K562 (cell line): ENCODE results near the gene ABCA7. TPM values are rescaled to one million over a fixed set of nuclear protein-coding genes. Genes with fewer than 3 reads are reported as not detected.

ENCODE experiments used
- E2F1 ChIP-seq: sonication (generic); formaldehyde crosslinking; IDR thresholded peaks from 2 replicates; pipeline ENCODE4 v1.8.1; 2023; ENCODE audit warnings: mild to moderate bottlenecking, missing genetic modification reagents, moderate library complexity
- FOXK1 ChIP-seq: sonication (generic); formaldehyde crosslinking; IDR thresholded peaks from 2 replicates; pipeline ENCODE4 v1.8.0; 2022; ENCODE audit warnings: missing genetic modification reagents, mild to moderate bottlenecking, borderline replicate concordance
- GTF2A2 ChIP-seq: IDR thresholded peaks from 2 replicates; pipeline ENCODE4 v1.6.1; 2016; ENCODE audit warnings: mild to moderate bottlenecking, missing genetic modification characterization, missing compliant biosample characterization
- JUND ChIP-seq, 2 experiments: IDR thresholded peaks; 2 replicates in 1 of 2; 3 replicates in 1 of 2; pipeline ENCODE4 v1.6.1; 2011; ENCODE audit warnings: borderline replicate concordance in 2 of 2, low read depth in 2 of 2, low read length in 2 of 2, improper control_type of control experiment in 1 of 2, missing biosample characterization in 1 of 2, missing genetic modification characterization in 1 of 2, missing genetic modification reagents in 1 of 2
- SRSF7 ChIP-seq: fragments of 200-400 bp; formaldehyde crosslinking; optimal IDR thresholded peaks from 2 replicates; pipeline ENCODE3; 2017; ENCODE audit warnings: mild to moderate bottlenecking, low read depth, low read length
- ZNF3 ChIP-seq: fragments of 250-450 bp; sonication (Bioruptor Pico); IDR thresholded peaks from 2 replicates; pipeline ENCODE4 v1.5.0; 2021; ENCODE audit warnings: mild to moderate bottlenecking, moderate library complexity
- ZNF324 ChIP-seq: fragments of 250-450 bp; sonication (Bioruptor Pico); IDR thresholded peaks from 2 replicates; pipeline ENCODE4 v1.4.0; 2020; ENCODE audit warnings: mild to moderate bottlenecking
- polyA plus RNA-seq, 8 experiments: library from polyadenylated mRNA; depleted of rRNA in 4 of 8; stranded (reverse) in 5 of 8; unstranded in 3 of 8; fragments of >200 nt; fragmentation: Nextera tagmentation in 2 of 8; fragmentation: Illumina TruSeq in 1 of 8; extraction: Ambion mirVana in 2 of 8; extraction: Trizol in 1 of 8; gene quantifications; 2 replicates each; pipeline versions ENCODE4 v1.2.1 to v1.2.3, GENCODE V29; 2011 to 2014; ENCODE audit warnings: inconsistent platforms in 1 of 8, missing spikeins in 1 of 8
- total RNA-seq, 7 experiments: library from RNA; depleted of rRNA in 6 of 7; stranded (reverse); fragments of >200 nt in 6 of 7; fragmentation: Illumina TruSeq in 2 of 7; extraction: Trizol in 2 of 7; gene quantifications; 2 replicates each; pipeline versions ENCODE4 v1.2.1 to v1.2.3, GENCODE V29; 2011 to 2021; ENCODE audit warnings: low replicate concordance in 1 of 7
- TF ChIP-seq, protein P1 (sequence below): fragments of 200-800 bp; sonication (Bioruptor generic); IDR thresholded peaks from 2 replicates; pipeline ENCODE4 v1.6.1; 2017; ENCODE audit warnings: missing genetic modification characterization, missing compliant biosample characterization
- TF ChIP-seq, protein P2 (sequence below): fragments of 450-650 bp; formaldehyde crosslinking; IDR thresholded peaks from 2 replicates; pipeline ENCODE4 v1.4.0; 2022; ENCODE audit warnings: missing genetic modification characterization
- TF ChIP-seq, protein P3 (sequence below): sonication (generic); formaldehyde crosslinking; IDR thresholded peaks from 2 replicates; pipeline ENCODE4 v1.4.0; 2020; ENCODE audit warnings: mild to moderate bottlenecking, missing genetic modification reagents

Gene ABCA7
- total and polyA plus RNA-seq, 9 of the 15 experiments (the other 6 are each of a cell fraction or from before 2014, with no cell fraction given): 2.3 to 96.1 (median 31.2) TPM

- TF ChIP-seq, protein P1, sequence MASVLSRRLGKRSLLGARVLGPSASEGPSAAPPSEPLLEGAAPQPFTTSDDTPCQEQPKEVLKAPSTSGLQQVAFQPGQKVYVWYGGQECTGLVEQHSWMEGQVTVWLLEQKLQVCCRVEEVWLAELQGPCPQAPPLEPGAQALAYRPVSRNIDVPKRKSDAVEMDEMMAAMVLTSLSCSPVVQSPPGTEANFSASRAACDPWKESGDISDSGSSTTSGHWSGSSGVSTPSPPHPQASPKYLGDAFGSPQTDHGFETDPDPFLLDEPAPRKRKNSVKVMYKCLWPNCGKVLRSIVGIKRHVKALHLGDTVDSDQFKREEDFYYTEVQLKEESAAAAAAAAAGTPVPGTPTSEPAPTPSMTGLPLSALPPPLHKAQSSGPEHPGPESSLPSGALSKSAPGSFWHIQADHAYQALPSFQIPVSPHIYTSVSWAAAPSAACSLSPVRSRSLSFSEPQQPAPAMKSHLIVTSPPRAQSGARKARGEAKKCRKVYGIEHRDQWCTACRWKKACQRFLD (CRISPR knock-in tag): no peak
- TF ChIP-seq, protein P2, sequence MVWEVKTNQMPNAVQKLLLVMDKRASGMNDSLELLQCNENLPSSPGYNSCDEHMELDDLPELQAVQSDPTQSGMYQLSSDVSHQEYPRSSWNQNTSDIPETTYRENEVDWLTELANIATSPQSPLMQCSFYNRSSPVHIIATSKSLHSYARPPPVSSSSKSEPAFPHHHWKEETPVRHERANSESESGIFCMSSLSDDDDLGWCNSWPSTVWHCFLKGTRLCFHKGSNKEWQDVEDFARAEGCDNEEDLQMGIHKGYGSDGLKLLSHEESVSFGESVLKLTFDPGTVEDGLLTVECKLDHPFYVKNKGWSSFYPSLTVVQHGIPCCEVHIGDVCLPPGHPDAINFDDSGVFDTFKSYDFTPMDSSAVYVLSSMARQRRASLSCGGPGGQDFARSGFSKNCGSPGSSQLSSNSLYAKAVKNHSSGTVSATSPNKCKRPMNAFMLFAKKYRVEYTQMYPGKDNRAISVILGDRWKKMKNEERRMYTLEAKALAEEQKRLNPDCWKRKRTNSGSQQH (CRISPR knock-in tag): no peak
- TF ChIP-seq SRSF7: no peak
- 0 out of 2 replicates have a peak, but pooled peaks have one; percentile 9 for TF ChIP-seq FOXK1
- no peak for TF ChIP-seq ZNF3
- TF ChIP-seq, protein P3, sequence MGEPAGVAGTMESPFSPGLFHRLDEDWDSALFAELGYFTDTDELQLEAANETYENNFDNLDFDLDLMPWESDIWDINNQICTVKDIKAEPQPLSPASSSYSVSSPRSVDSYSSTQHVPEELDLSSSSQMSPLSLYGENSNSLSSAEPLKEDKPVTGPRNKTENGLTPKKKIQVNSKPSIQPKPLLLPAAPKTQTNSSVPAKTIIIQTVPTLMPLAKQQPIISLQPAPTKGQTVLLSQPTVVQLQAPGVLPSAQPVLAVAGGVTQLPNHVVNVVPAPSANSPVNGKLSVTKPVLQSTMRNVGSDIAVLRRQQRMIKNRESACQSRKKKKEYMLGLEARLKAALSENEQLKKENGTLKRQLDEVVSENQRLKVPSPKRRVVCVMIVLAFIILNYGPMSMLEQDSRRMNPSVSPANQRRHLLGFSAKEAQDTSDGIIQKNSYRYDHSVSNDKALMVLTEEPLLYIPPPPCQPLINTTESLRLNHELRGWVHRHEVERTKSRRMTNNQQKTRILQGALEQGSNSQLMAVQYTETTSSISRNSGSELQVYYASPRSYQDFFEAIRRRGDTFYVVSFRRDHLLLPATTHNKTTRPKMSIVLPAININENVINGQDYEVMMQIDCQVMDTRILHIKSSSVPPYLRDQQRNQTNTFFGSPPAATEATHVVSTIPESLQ (CRISPR knock-in tag): no peak
- no peak for TF ChIP-seq E2F1 (CRISPR knock-in tag)
- TF ChIP-seq JUND (IDR thresholded peaks at IDR 0.05; ENCODE audit: borderline replicate concordance, low read depth, low read length): no peak
- TF ChIP-seq JUND (tag; IDR thresholded peaks at IDR 0.05; ENCODE audit: borderline replicate concordance, low read depth, low read length): no peak; the same call in 2 of the 3 replicates
- TF ChIP-seq ZNF324: no peak
- no peak for TF ChIP-seq GTF2A2
Measured at GRCh38 chr19:1039646-1040475, at the start of gene ABCA7 (continued).
